ENCODE data around the gene L3HYPDH.
"Not testable (repeated sequence)": the region's sequence is repeated elsewhere in the genome, so short reads cannot be mapped to it uniquely, and the experiment has no call there.

L3HYPDH gene

DNA sequence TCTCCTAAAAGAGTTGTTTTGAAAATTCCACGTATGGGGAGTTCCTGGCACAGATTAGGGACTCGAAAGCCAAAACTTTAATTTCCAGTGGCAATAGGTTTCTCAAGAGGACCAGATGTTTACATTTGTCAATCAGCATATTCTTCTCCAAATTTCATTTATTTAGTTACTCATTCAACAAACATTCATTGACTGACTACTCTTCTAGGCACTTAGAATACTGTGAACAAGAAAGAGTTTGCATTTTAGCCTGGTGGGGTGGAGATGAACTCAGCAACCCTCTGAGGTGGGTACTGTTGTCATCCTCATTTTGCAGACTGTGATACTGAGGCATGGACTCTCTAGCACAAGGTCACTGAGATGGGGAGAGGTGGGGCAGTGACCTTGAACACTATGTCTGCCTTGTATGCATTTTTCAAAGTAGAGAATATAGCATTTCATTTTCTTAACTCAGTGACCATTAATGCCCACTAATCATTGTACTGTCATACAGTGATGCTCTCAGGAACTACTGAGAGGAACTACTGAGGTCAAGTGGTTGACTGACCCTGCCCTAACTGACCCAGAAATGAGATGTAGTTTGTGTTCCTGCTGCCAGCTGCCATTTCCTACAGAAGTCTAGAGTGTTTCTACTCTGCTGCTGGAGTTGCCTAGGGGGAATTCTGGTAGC is 2.2 kb downstream of the L3HYPDH start:
- H3K4me3 ChIP-seq (ENCODE audit: low read length), result no peak overlapping the region
- no peak for DNase-seq (ENCODE audit: low read depth, low spot score)

DNA sequence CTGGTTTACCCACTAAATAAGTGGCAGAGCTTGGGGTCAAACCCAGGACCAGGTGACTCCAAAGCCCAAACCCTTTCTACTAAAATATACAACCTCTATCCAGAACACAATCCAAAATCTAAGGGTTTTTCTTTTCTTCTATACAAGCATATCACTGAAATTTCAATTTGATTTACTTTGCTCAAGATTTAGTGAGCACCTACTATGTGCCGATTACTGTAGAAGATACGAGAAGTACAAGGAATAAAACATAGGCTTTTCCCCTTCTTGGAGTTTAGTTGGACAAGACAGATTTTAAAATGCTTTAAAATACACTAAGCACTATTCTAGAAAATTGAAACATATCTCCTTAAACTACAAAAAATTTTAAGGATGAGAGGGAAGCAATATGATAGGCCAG is 2.8 kb downstream of the L3HYPDH start:
- DNase-seq (ENCODE audit: low read depth, low spot score), result no peak
- no peak overlapping the region for H3K4me3 ChIP-seq (ENCODE audit: low read length)

DNA sequence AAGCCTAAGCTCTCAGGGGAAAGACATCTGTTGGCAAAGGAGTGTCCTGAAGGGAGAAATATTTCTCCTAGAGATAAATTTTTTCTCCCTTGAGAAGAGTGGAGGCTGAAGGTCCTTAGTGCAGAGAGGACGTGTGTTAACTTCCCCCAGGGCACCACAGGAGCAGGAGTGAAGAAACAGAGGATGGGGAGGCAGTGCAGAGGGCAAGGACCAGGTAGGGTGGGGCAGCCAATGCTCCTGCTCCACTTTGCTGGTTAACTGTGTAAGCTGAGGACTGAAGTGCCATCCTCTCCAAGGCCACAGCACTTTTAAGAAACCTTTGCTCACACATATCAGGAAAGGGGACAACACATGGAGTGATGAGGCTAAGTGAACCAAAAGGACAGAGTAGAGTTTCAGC is 4.0 kb downstream of the L3HYPDH start:
- H3K4me3 ChIP-seq (ENCODE audit: low read length), result no peak overlapping the region
- DNase-seq (ENCODE audit: low read depth, low spot score), result no peak

DNA sequence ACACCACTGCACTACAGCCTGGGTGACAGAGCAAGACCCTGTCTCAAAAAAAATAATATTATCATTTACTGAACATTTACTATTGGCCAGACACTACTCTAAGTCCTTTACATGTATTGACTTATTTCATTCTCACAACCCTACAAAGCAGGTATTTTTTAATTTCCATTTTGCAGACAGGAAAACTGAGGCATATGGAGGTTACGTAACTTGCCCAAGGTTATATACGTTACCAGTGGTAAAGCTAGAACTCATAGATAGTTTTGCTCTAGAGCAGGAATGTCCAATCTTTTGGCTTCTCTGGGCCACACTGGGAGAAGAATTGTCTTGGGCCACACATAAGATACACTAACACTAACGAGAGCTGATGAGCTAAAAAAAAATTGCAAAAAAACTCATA is 5.7 kb downstream of the L3HYPDH start:
- no peak overlapping the region for H3K4me3 ChIP-seq (ENCODE audit: low read length)
- no peak for DNase-seq (ENCODE audit: low read depth, low spot score)

DNA sequence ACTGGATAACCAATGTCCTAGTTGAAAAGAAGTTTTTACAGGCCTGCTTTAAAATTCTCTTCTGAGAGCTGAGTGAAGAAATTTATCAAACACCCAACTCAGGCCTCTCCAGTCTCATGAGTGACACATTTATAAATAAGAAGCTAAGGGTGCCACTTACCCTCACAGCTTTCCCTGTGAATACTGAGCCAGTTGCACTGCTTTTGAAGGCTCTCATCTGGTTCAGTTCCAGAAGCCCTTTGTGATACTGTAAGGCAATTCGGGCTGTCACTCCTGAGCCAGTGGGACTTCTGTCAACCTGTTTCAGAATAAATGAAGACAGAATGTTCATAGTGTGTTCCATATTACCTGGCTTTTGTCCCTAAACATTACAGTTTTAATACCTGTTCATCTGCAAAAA is 8.5 kb downstream of the L3HYPDH start:
- H3K4me3 ChIP-seq (ENCODE audit: low read length), result no peak overlapping the region
- DNase-seq (ENCODE audit: low read depth, low spot score), result no peak

DNA sequence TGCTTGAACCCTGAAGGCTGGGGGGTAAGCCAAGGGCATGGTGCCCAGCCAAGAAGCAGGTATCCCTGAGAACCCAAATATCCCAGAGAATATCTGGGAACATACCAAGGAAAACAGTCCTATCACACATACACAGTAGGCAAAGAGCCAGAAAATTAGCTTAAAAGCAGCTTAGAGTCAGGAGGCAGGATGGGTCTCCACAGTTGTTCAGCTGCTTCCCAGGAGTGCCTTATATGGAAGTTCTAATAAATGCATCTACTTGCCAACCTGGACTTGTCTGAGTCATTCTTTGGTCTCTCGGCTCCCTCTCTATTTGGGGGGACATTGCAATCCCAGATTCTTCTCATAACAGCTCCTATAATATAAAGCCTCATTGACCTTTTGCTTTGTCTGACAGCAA is 10.0 kb downstream of the L3HYPDH start:
- DNase-seq (ENCODE audit: low read depth, low spot score), result no peak
- no peak overlapping the region for H3K4me3 ChIP-seq (ENCODE audit: low read length)

DNA sequence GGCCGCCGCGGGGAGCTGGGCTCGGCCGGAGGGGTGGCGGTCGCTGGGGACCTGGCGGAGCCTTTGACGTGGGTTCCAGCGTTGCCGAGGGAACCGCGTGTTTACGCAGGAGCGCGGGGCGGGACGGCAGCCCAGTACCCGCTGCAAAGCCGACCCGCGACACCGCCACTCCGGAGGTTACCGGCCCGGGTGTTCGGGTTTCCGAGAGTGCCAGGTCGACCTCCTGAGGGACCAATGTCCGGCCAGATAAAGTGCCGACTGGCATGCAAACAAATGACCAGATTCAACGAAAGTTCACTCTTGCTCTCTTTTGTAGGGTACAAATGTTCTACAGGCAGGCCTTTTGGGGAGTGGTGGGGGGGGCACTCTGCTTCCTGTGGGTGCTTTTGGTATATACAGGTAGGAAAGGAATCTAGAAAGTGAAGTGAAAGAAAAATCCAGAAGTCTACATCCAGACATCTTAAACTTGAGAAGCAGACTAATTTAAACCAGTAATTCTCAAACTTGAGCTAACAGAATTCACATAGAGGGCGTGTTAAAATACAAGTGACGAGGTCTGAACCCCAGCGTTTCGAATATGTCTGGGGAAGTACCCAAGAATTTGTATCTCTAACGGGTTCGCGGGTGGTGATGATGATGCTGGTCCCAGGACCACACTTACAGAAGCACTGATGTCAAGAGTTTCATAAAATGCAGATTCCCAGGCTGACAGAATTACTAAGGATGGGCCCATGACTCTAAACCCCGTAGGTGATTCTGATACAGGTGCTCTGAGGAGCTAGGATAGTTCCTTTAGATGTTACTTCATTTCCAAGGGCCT is 18.7 kb downstream of the L3HYPDH start, which contains the start of gene GPR135:
GPR135 (minus strand) TSS at position 65 of the 820 bp plus-strand sequence. CDS start 154 bp downstream, outside the sequence.
- no peak within 1 kb of the TSS for H3K4me3 ChIP-seq (ENCODE audit: low read length)
- no peak for DNase-seq (ENCODE audit: low read depth, low spot score)

DNA sequence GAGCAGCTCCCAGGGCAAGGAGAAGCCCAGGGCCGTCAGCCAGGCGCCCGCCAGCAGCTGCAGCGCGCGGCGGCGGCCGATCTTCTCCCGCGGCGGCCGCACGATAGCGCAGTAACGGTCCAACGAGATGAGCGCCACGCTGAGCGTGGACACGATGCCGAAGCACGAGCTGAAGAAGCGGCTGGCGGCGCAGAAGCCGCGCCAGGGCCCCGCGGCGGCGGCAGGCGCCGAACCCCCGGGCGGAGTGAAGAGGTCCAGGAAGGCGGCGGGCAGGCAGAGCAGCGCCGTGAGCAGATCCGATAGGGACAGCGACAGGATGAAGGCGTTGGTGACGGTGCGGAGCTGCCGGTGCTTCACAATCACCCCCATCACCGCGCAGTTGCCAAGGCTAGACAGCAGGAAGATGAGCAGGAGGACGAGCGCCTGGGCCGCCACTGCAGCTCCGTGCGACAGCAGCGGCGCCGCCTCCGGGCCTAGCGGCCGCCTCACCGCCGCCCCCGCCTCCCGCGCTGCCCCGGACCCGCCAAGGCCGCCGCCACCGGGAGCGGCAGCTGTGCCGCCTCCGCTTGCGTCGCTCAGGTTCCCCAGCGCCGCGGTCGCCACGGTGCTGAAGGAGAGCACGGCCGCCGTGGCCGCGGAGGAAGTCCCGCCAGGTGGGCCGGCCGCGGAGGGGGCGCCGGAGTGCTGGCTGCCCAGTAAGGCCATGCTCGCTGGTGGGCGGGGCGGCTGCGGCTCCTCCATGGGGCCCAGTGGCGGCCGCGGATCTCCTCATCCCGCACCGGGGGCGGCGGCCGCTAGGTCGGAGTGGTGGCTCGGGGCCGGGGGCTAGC is 19.5 kb downstream of the L3HYPDH start:
- no peak overlapping the region for H3K4me3 ChIP-seq (ENCODE audit: low read length)
- no peak for DNase-seq (ENCODE audit: low read depth, low spot score)

DNA sequence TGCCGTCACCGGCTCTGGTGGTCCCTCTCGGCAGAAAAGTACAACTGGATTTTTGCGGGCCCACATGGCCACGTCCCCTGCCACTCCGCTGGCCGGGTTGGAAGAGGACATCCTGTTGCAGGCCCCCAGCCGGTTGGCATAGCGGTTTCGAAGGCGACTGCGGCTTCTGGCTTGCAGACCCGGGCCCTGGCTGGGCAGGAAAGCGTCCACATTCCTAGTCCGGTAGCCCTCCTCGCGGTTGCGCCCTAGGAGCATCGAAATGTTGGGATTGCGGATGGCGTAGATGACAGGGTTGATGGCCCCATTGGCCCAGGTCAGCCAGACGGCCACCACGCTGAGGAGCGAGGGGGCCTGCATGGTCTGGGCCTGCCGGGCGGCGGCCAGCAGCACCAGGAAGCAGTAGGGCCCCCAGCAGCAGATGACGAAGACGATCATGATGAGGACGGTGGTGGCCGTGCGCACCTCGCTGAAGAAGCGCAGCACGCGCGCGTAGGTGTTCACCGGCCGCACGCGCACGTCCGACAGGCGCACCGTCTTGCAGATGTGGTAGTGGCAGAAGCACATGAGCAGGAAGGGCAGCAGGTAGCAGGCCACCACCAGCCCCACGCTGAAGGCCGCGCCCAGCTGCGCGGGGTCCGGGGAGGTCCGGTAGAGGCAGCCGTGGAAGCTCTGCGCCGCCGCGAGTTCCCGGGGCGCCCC is 20.3 kb downstream of the L3HYPDH start:
- DNase-seq (ENCODE audit: low read depth, low spot score), result no peak
- no peak overlapping the region for H3K4me3 ChIP-seq (ENCODE audit: low read length)

DNA sequence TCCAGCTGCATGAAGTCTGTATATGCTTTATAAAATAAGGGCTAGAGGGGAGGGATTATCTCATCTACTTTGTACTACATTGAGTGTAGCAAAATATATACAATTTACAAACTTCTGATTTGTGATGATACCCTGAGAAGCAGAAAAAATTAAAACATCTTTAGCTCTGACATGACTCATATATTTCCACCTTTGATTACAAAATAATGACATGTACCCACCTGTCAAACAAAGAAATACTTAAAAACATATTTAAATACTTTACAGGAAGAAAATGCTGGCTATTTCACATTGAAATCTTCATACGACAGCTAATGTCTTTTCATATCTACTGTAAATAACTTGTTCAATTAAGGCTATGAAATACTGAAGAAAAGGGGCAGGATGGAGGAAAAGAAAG is 22.3 kb downstream of the L3HYPDH start:
- no peak for DNase-seq (ENCODE audit: low read depth, low spot score)
- no peak overlapping the region for H3K4me3 ChIP-seq (ENCODE audit: low read length)

DNA sequence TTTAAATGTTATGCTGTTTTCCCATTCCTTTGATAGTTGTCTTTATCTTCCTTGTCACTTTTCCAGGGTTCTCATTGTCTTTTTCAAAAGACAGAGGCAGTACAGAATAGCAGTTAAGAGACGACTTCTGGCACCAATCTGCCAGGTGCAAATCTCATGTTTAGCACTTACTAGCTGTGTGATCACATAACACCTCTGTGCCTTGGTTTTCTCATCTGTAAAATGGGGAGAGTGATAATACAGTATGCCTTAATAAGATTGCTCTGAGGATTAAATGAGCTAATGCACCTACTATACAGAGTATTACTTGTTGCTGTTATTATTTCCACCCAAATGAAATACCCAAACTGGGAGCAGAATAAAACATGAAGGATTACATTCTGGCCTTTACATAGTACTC is 23.8 kb downstream of the L3HYPDH start:
- DNase-seq (ENCODE audit: low read depth, low spot score), result no peak
- H3K4me3 ChIP-seq (ENCODE audit: low read length), result no peak overlapping the region

DNA sequence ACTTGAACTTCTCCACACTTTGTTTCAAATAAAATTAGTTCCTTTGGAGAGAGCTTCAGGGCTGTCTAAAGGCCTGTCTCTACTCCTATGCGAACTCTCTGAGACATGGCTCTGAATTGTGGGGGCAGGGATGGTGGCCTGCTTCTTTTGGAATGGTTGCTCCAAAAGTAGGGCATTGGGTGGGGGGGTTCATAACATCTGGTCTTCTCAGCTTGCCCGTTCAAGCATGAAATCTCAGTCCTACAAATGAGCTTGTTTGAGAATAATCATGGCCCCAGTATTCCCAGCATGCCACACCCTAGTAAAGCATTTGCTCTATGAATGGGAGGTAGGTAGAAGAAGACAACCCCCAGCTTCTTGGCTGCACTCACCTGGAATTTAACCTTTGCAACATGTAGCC is 25.7 kb downstream of the L3HYPDH start:
- H3K4me3 ChIP-seq (ENCODE audit: low read length), result no peak overlapping the region

DNA sequence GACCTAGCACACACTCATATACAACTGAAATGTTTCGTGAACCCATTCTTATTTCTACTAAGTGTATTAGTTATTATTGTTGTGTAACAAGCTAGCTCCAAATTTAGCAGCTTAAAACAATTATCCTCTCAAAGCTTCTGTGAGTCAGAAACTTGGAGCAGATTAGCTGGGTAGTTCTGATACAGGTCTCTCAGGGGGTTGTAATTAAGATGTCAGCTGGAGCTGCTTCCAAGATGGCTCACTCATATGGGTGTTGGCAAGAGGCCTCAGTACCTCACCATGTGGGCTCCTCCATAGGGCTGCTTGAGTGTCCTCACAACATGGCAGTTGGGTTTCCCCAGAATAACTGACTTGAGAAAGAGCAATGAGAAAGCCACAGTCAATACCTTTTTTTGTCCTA is 28.8 kb downstream of the L3HYPDH start:
- DNase-seq (ENCODE audit: low read depth, low spot score), result no peak

More for the DNA sequence above, 25.7 kb downstream of the L3HYPDH start:
- DNase-seq (ENCODE audit: low read depth, low spot score), result no peak

DNA sequence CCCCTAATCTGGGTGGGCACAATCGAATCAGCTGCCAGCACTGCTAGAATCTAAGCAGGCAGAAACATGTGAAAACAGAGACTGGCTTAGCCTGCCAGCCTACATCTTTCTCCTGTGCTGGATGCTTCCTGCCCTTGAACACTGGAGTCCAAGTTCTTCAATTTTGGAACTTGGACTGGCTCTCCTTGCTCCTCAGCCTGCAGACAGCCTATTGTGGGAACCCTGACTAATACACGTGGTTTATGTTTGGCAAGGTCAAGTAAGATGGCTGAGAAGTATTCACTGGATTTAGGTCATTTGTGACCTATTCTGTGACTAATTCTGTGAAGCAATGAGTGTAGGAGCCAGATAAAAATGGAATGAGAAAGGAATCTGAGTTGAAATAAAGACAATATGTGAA is 30.1 kb downstream of the L3HYPDH start:
- DNase-seq (ENCODE audit: low read depth, low spot score), result no peak
- no peak overlapping the region for H3K4me3 ChIP-seq (ENCODE audit: low read length)

More for the DNA sequence above, 28.8 kb downstream of the L3HYPDH start:
- H3K4me3 ChIP-seq (ENCODE audit: low read length), result no peak overlapping the region

DNA sequence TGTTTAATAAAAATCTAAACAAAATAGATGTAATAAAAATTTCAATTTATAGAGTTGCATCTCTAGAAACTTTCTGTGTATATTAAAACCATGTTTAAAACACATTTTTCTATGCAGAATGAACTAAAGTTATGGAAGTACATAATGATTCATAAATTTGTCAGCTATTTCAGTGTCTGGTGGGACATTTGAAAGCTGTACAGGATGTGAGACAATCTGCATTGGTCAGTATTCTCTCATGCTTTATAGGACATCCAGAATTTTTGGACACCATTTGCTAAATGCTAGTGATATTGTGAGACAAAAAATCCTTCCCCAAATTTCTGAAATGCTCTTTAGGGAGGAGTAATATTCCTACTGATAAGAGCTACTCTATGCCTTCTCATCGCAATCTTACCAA is 32.4 kb downstream of the L3HYPDH start:
- no peak for DNase-seq (ENCODE audit: low read depth, low spot score)

DNA sequence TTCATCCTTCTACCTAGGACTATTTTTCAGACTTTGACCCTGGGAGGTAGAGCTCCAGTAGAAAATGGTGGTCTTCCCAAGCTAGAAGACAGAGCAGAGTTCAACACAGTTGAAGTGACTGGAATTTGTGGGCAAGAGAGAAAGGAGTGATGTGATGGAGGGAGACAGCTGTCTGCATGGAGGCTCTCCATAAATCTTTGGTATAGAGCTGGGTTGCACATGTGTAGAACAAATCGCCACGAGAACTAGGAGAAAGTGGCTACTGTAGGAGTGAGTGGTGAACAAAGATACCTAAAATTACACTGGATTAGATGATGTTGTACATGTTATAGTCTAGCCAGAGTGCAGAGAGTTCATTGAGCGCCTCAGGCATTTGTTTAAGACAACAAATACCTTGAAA is 33.5 kb downstream of the L3HYPDH start:
- H3K4me3 ChIP-seq (ENCODE audit: low read length), result no peak overlapping the region
- DNase-seq (ENCODE audit: low read depth, low spot score), result no peak

More for the DNA sequence above, 32.4 kb downstream of the L3HYPDH start:
- H3K4me3 ChIP-seq (ENCODE audit: low read length), result no peak overlapping the region

DNA sequence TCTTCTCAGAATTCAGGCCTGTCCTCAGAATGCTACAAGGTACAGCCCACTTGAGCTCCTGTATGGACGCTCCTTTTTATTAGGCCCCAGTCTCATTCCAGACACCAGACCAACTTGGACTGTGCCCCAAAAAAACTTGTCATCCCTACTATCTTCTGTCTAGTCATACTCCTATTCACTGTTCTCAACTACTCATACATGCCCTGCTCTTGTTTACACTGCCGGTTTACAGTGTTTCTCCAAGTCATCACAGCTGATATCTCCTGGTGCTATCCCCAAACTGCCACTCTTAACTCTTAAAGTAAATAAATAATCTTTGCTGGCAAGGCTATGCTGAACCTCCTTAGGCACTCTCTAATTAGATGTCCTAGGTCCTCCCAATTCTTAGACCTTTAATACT is 35.5 kb downstream of the L3HYPDH start:
- DNase-seq (ENCODE audit: low read depth, low spot score); H3K4me3 ChIP-seq (ENCODE audit: low read length): not testable (repeated sequence)

DNA sequence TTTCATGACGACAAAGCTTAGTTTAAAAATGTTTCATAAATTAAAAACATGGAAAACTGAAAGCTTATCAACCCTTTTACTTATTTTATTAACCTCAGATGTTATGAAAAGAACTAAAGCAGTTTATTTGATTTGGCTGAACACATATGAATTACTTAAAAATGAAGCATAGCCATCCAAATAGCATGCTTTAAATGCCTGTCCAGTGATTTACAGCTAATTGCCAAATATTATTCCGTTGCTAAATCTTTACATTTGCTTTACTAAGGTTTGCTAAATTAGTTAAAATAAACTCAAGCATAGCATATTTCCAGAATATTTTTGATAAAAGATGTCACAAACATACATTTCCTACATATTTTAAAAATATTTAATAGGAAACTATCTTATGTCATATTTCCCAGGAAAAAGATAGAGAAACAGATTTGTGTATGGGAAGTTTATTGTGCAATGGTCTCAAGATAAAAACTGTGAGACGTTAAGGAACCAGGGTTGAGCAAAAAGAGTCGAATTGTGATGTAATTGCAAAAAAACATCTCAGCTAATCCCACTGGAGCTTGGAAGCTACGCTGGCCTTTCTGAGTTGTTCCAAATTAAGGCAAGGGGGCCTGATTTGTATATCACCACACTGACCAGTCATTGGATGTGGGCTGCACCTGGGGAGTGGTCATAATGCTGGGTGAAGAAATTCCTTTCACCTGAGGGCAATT is 44.8 kb downstream of the L3HYPDH start:
- H3K4me3 ChIP-seq (ENCODE audit: low read length), result no peak overlapping the region
- no peak for DNase-seq (ENCODE audit: low read depth, low spot score)

Measured in Jurkat, Clone E6-1 (cell line).